HG03039 (cell line): ENCODE measurements around the gene CGB8.
"Not testable (repeated sequence)": the region's sequence is repeated elsewhere in the genome, so short reads cannot be mapped to it uniquely, and the experiment has no call there.

ENCODE experiments used
- ATAC-seq: cut with Tn5 transposase; IDR thresholded peaks from one replicate; pipeline ENCODE4 v1.9.1; 2021; ENCODE audit warnings: mild to moderate bottlenecking, moderate library complexity; ENCODE audit not compliant: unreplicated experiment

Gene CGB8

GRCh38 chr19:49049011-49049410 lies at the start of gene CGB8:
TSS of gene CGB8 (minus strand) at chr19:49049111. CDS start at chr19:49048739, 372 bp downstream.
- not testable (repeated sequence) for ATAC-seq

- no peak for ATAC-seq
These were observed 48.8 kb upstream of the CGB8 start for GRCh38 chr19:49097453-49098288.

- ATAC-seq = no peak
These were observed 45.9 kb upstream of the CGB8 start for GRCh38 chr19:49094505-49095482.

GRCh38 chr19:49092686-49093085 lies 43.8 kb upstream of the CGB8 start:
- no peak for ATAC-seq

- no peak for ATAC-seq
These were observed 42.6 kb upstream of the CGB8 start for GRCh38 chr19:49091391-49092038.

- no peak for ATAC-seq
These were observed 37.4 kb upstream of the CGB8 start for GRCh38 chr19:49086296-49086695.

GRCh38 chr19:49085868-49086232 lies 36.9 kb upstream of the CGB8 start:
- ATAC-seq = no peak

- peak; percentile 85 for ATAC-seq
These were observed 36.3 kb upstream of the CGB8 start, which contains the start of gene SNRNP70 for GRCh38 chr19:49085020-49085867. TSS of gene SNRNP70 (plus strand) at chr19:49085451. CDS start at chr19:49086415, 964 bp downstream.

- ATAC-seq = no peak
These were observed 35.5 kb upstream of the CGB8 start for GRCh38 chr19:49084206-49085019.

- no peak for ATAC-seq
These were observed 32.4 kb upstream of the CGB8 start for GRCh38 chr19:49081273-49081672.

GRCh38 chr19:49080392-49080791 lies 31.5 kb upstream of the CGB8 start:
- ATAC-seq = no peak

GRCh38 chr19:49074869-49075268 lies 26.0 kb upstream of the CGB8 start:
- not testable (repeated sequence) for ATAC-seq

GRCh38 chr19:49073514-49074378 lies 24.8 kb upstream of the CGB8 start:
- no peak for ATAC-seq

- ATAC-seq = no peak
These were observed 23.1 kb upstream of the CGB8 start for GRCh38 chr19:49071860-49072547.

- ATAC-seq = no peak
These were observed 21.5 kb upstream of the CGB8 start for GRCh38 chr19:49070416-49070815.

GRCh38 chr19:49069026-49069425 lies 20.1 kb upstream of the CGB8 start:
- no peak for ATAC-seq

- ATAC-seq = no peak
These were observed 18.6 kb upstream of the CGB8 start for GRCh38 chr19:49067554-49067953.
